OCI-LY1 (cell line): ENCODE measurements around the gene ACTR5.

Experiments used
- CTCF ChIP-seq: fragments of 200-600 bp; sonication (generic), shearing (Covaris generic); IDR thresholded peaks from 2 replicates; pipeline ENCODE4 v1.5.1; 2017; ENCODE audit warnings: mild to moderate bottlenecking, antibody characterized with exemption, low read length, moderate library complexity, mixed read lengths
- EZH2 ChIP-seq: fragments of 200-600 bp; sonication (generic), shearing (Covaris generic); IDR thresholded peaks from 2 replicates; pipeline ENCODE4 v1.8.0; 2017; ENCODE audit warnings: borderline replicate concordance, mixed run types, mild to moderate bottlenecking, antibody characterized with exemption, low read length, moderate library complexity, mixed read lengths

- TF ChIP-seq CTCF, result no peak
- TF ChIP-seq EZH2, result no peak
Observed at GRCh38 chr20:38789503-38790199, 41.4 kb downstream of the ACTR5 start.
